ENCODE data around the gene FOXO6.

FOXO6 gene

GRCh38 chr1:41424581-41425118 is 63.4 kb downstream of the FOXO6 start:
- DNase-seq (ENCODE audit: extremely low read depth, low read depth): no peak
- TF ChIP-seq CTCF (IDR thresholded peaks at IDR 0.05; ENCODE audit: low read depth, low read length): no peak

- TF ChIP-seq CTCF (IDR thresholded peaks at IDR 0.05; ENCODE audit: low read depth, low read length): no peak
- DNase-seq (ENCODE audit: extremely low read depth, low read depth): no peak
Measured at GRCh38 chr1:41425369-41425768, 64.1 kb downstream of the FOXO6 start.

- no peak for TF ChIP-seq CTCF (IDR thresholded peaks at IDR 0.05; ENCODE audit: low read depth, low read length)
Measured at GRCh38 chr1:41426201-41426890, 65.1 kb downstream of the FOXO6 start.

GRCh38 chr1:41427122-41427913 is 66.1 kb downstream of the FOXO6 start:
- DNase-seq (ENCODE audit: extremely low read depth, low read depth): no peak
- TF ChIP-seq CTCF (IDR thresholded peaks at IDR 0.05; ENCODE audit: low read depth, low read length): no peak

More at GRCh38 chr1:41426201-41426890, 65.1 kb downstream of the FOXO6 start:
- DNase-seq (ENCODE audit: extremely low read depth, low read depth): no peak

- no peak for DNase-seq (ENCODE audit: extremely low read depth, low read depth)
- no peak for TF ChIP-seq CTCF (IDR thresholded peaks at IDR 0.05; ENCODE audit: low read depth, low read length)
Measured at GRCh38 chr1:41427916-41428737, 66.9 kb downstream of the FOXO6 start.

GRCh38 chr1:41428738-41429640 is 67.8 kb downstream of the FOXO6 start:
- DNase-seq (ENCODE audit: extremely low read depth, low read depth): no peak
- TF ChIP-seq CTCF (IDR thresholded peaks at IDR 0.05; ENCODE audit: low read depth, low read length): no peak
